Esophagus squamous epithelium (tissue), 5 donors: ENCODE measurements around the gene OR2AG2. TPM values are rescaled to one million over a fixed set of nuclear protein-coding genes. Genes with fewer than 3 reads are reported as not detected.

Source experiments
- DNase-seq: peaks from one replicate; lab custom pipeline; 2025; lab: John Stamatoyannopoulos, UW
- H3K27ac ChIP-seq, 4 donors: fragments of 200-600 bp; sonication (generic); one replicate each; pipeline ENCODE4 v1.5.1; 2016 to 2019; ENCODE audit warnings: mild to moderate bottlenecking in 1 of 4
- H3K27me3 ChIP-seq, 4 donors: fragments of 200-600 bp; sonication (generic); 1 replicate in 3 of 4; 2 replicates in 1 of 4; pipeline versions ENCODE4 v1.5.1 to v1.6.0; 2017 to 2021; ENCODE audit warnings: antibody characterized with exemption in 1 of 4
- H3K36me3 ChIP-seq, 3 donors: fragments of 200-600 bp; sonication (generic); one replicate each; pipeline ENCODE4 v1.5.1; 2016 to 2019
- H3K4me1 ChIP-seq, 3 donors: fragments of 200-600 bp; sonication (generic); one replicate each; pipeline ENCODE4 v1.5.1; 2017 to 2019
- H3K4me3 ChIP-seq, 4 donors: fragments of 200-600 bp; sonication (generic); 1 replicate in 3 of 4; 2 replicates in 1 of 4; pipeline ENCODE4 v1.5.1; 2016 to 2019; ENCODE audit warnings: mild to moderate bottlenecking in 2 of 4, moderate library complexity in 1 of 4
- H3K9me3 ChIP-seq, 3 donors: fragments of 200-600 bp; sonication (generic); one replicate each; pipeline ENCODE4 v1.5.1; 2016 to 2019
- CTCF ChIP-seq, 6 experiments: fragments of 450-650 bp in 4 of 6; fragments of 200-600 bp in 2 of 6; sonication (generic) in 2 of 6; IDR thresholded peaks; one replicate each; pipeline ENCODE4 v1.5.1; 2016 to 2019; ENCODE audit warnings: antibody characterized with exemption in 6 of 6, mild to moderate bottlenecking in 4 of 6, moderate library complexity in 4 of 6
- POLR2A ChIP-seq, 4 donors: fragments of 450-650 bp; IDR thresholded peaks; one replicate each; pipeline ENCODE4 v1.6.1; 2017; ENCODE audit warnings: antibody characterized with exemption in 4 of 4, mild to moderate bottlenecking in 4 of 4, moderate library complexity in 3 of 4
- WGBS, 2 donors: methylation state at CpG; one replicate each; pipeline ENCODE4 v1.1.5; 2018; 5-methylcytosine and 5-hydroxymethylcytosine counted together
- intact Hi-C: fragments of 100-400 bp; cut with DNase I; formaldehyde crosslinking; loops from one replicate; pipeline ENCODE4 v1.15.0; 2022
- total RNA-seq, 4 donors: library from RNA; depleted of rRNA; stranded (reverse); fragments of >200 nt; gene quantifications; one replicate each; pipeline ENCODE4 v1.1.0, GENCODE V29; 2016
- donor health status: DM: yes; HTN: yes; CAD: no.

Gene OR2AG2
- total RNA-seq, 4 donors from 2014 or later = 0.08 to 0.76 (median 0.13) TPM; not detected in 1

- H3K36me3 ChIP-seq = no peaks in the 10 kb centered on the region
- H3K27ac ChIP-seq = no peak overlapping the region
- H3K4me1 ChIP-seq = no peaks in the 10 kb centered on the region
- intact Hi-C loops = no loop called here
- no peaks in the 10 kb centered on the region for H3K27me3 ChIP-seq
- 67 to 70% methylated on average over 3 of the region's 3 CpGs for WGBS, 2 donors
- no peak for DNase-seq
- H3K4me3 ChIP-seq = no peak overlapping the region
- no peak for TF ChIP-seq POLR2A (IDR thresholded peaks at IDR 0.05)
- no peaks in the 10 kb centered on the region for H3K9me3 ChIP-seq
Observed at GRCh38 chr11:6733326-6734275, 38.2 kb downstream of the OR2AG2 start.

- no peaks in the 10 kb centered on the region for H3K9me3 ChIP-seq
- intact Hi-C loops = no loop called here
- H3K27me3 ChIP-seq = no peaks in the 10 kb centered on the region
- no peak overlapping the region for H3K27ac ChIP-seq
- no peaks in the 10 kb centered on the region for H3K4me1 ChIP-seq
- DNase-seq = no peak
- no peaks in the 10 kb centered on the region for H3K36me3 ChIP-seq
- no peak overlapping the region for H3K4me3 ChIP-seq
- 54 to 71% methylated on average over 6 of the region's 6 CpGs for WGBS, 2 donors
- no peak for TF ChIP-seq CTCF (IDR thresholded peaks at IDR 0.05)
- no peak for TF ChIP-seq POLR2A (IDR thresholded peaks at IDR 0.05)
Observed at GRCh38 chr11:6727971-6728760, 43.6 kb downstream of the OR2AG2 start.

GRCh38 chr11:6725386-6725896 is 46.3 kb downstream of the OR2AG2 start:
- TF ChIP-seq CTCF (IDR thresholded peaks at IDR 0.05) = no peak
- TF ChIP-seq POLR2A (IDR thresholded peaks at IDR 0.05) = no peak
- Histone ChIP-seq H3K27me3 (no peaks in the 10 kb centered on the region), H3K27ac (no peak overlapping the region), H3K4me1 (no peaks in the 10 kb centered on the region), H3K4me3 (no peak overlapping the region), H3K36me3 (no peaks in the 10 kb centered on the region), H3K9me3 (no peaks in the 10 kb centered on the region)
- WGBS, 2 donors = 21 to 51% methylated on average over 2 of the region's 2 CpGs
- intact Hi-C loops = no loop called here
- DNase-seq = no peak

- intact Hi-C loops = no loop called here
- Histone ChIP-seq H3K36me3 (no peaks in the 10 kb centered on the region), H3K27me3 (no peaks in the 10 kb centered on the region), H3K27ac (no peak overlapping the region), H3K4me3 (no peak overlapping the region), H3K9me3 (no peaks in the 10 kb centered on the region), H3K4me1 (no peaks in the 10 kb centered on the region)
- 63 to 86% methylated on average over 1 of the region's 1 CpG for WGBS, 2 donors
- DNase-seq = no peak
- TF ChIP-seq CTCF (IDR thresholded peaks at IDR 0.05) = no peak
- TF ChIP-seq POLR2A (IDR thresholded peaks at IDR 0.05) = no peak
Observed at GRCh38 chr11:6724013-6724412, 47.8 kb downstream of the OR2AG2 start.

- Histone ChIP-seq H3K27me3 (no peaks in the 10 kb centered on the region), H3K9me3 (no peaks in the 10 kb centered on the region), H3K4me1 (no peaks in the 10 kb centered on the region), H3K4me3 (no peak overlapping the region), H3K27ac (no peak overlapping the region), H3K36me3 (no peaks in the 10 kb centered on the region)
- intact Hi-C loops = no loop called here
- no peak for DNase-seq
- WGBS, 2 donors = 88 to 89% methylated on average over 1 of the region's 1 CpG
- no peak for TF ChIP-seq POLR2A (IDR thresholded peaks at IDR 0.05)
- TF ChIP-seq CTCF (IDR thresholded peaks at IDR 0.05) = no peak
Observed at GRCh38 chr11:6721343-6721742, 50.4 kb downstream of the OR2AG2 start.
